Fibroblast of pulmonary artery (primary cell): Measurements from ENCODE around the gene HS3ST3A1.

Source experiments
- DNase-seq: peaks from one replicate; pipeline ENCODE4 v3.0.0-alpha.2; 2010; ENCODE audit warnings: low read depth
- H3K4me3 ChIP-seq: replicated peaks from 2 replicates; pipeline ENCODE4 v1.5.1; 2011; ENCODE audit warnings: low read depth, mild to moderate bottlenecking, control low read depth, low read length, moderate library complexity
- TF ChIP-seq, protein P1 (sequence below): IDR thresholded peaks from 2 replicates; pipeline ENCODE4 v1.5.1; 2011; ENCODE audit warnings: mild to moderate bottlenecking, control low read depth, low read length, inconsistent platforms; ENCODE audit errors: missing control alignments

The HS3ST3A1 gene

DNA sequence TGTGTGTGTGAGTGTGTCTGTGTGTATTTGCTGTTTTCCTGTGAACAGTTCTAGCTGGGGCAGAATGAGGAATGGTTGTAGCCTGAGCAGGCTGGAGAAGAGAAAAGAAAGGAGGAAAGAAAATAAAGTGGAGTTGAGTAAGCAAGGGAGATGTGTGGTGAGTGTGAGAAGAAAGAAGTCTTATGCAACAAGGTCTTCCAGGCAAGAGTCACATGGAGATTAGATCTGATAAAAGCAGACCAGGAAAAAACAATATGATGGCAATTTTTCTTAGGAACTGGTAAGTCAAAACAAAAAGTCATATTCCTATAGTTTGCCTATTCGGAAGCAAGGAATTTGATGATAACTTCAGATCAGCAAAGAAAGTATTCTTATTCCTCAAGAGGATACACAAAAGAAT lies 125.0 kb downstream of the HS3ST3A1 start:
- no peak overlapping the region for H3K4me3 ChIP-seq
- DNase-seq: peak; percentile 60
- TF ChIP-seq, protein P1, sequence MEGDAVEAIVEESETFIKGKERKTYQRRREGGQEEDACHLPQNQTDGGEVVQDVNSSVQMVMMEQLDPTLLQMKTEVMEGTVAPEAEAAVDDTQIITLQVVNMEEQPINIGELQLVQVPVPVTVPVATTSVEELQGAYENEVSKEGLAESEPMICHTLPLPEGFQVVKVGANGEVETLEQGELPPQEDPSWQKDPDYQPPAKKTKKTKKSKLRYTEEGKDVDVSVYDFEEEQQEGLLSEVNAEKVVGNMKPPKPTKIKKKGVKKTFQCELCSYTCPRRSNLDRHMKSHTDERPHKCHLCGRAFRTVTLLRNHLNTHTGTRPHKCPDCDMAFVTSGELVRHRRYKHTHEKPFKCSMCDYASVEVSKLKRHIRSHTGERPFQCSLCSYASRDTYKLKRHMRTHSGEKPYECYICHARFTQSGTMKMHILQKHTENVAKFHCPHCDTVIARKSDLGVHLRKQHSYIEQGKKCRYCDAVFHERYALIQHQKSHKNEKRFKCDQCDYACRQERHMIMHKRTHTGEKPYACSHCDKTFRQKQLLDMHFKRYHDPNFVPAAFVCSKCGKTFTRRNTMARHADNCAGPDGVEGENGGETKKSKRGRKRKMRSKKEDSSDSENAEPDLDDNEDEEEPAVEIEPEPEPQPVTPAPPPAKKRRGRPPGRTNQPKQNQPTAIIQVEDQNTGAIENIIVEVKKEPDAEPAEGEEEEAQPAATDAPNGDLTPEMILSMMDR: no peak

DNA sequence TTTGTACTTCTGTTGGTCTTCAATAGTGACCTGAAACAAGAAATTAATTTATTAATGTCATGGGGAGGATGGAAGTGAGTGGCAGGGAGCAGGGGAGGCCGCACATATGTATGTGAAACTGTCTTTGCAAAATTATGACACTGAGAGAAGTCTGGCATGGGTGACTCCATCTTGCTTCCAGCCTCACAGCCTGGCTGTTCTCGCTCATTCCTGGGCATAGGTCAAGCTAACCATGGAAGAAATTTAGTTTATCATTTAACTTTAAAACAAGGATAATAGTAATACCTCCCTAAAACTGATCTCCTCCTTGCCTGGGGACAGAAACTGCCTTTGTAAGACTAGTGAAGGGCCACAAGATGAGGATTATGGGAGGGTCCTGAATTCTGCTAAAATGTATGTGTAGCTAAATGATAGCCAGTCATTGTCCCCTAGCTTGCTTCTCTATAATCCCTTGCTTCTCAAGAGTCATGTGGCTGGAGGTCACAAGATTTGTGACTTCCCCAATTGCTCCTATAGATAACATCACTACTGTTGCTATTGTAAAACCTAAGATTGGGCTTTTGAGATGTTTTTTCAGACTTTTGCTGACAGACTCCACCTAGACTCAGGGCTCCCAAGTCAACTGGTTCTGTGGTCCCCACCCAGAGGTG lies 126.0 kb downstream of the HS3ST3A1 start:
- DNase-seq: no peak
- TF ChIP-seq, protein P1: no peak
- H3K4me3 ChIP-seq: no peak overlapping the region

DNA sequence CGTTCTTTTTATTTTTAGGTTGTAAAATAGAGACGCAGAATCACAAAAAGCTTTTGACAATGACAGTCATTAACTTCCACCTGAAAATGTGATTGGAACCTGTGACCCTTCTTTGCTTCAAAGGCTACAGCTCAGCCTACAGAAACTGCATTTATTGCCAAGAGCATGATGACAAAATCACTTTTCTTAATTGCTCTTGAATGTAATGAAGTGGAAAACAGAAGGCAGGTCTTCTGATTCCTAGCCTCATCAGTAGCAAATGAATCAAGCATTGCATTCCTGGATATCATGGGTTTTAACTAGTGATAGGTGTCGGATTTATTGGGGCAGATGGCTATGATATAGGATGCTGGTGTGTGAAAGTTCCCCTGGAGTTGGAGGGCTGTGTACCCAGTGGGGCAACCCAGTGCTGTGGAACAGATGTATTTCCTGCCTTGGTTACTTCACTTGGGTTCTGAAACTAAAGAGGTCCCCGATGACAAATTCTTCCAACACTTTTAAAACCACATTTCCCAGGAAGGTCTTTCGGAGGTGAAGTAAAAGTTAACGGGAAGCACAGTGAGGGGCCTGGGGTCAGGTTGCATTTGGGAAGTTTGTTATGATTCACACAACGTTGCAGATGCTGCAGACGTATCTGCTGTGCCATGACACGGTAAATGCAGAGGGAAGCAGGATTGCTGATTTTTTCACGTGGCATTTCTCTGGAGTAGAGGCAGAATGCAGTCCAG lies 127.5 kb downstream of the HS3ST3A1 start:
- TF ChIP-seq, protein P1: no peak
- DNase-seq: no peak

GRCh38 chr17:13465678-13466077 lies 136.1 kb downstream of the HS3ST3A1 start:
- TF ChIP-seq, protein P1: no peak
- no peak overlapping the region for H3K4me3 ChIP-seq
- DNase-seq: no peak

More for the DNA sequence above, 127.5 kb downstream of the HS3ST3A1 start:
- no peak overlapping the region for H3K4me3 ChIP-seq

GRCh38 chr17:13462673-13463124 lies 139.0 kb downstream of the HS3ST3A1 start:
- H3K4me3 ChIP-seq: no peak overlapping the region
- DNase-seq: no peak
- TF ChIP-seq, protein P1: no peak

GRCh38 chr17:13462146-13462545 lies 139.6 kb downstream of the HS3ST3A1 start:
- no peak for DNase-seq
- H3K4me3 ChIP-seq: no peak overlapping the region
- TF ChIP-seq, protein P1: no peak
